HFF-Myc (cell line): ENCODE data around the gene OSGEPL1.

ENCODE experiments used
- DNase-seq: peaks from one replicate; pipeline ENCODE4 v3.0.0-alpha.2; 2011; ENCODE audit warnings: low read depth; ENCODE audit errors: extremely low read depth
- H3K4me3 ChIP-seq: replicated peaks from 2 replicates; pipeline ENCODE4 v1.5.1; 2011; ENCODE audit warnings: low read depth, mild to moderate bottlenecking, control low read depth, low read length
- TF ChIP-seq, protein P1 (sequence below): IDR thresholded peaks from 2 replicates; pipeline ENCODE4 v1.5.1; 2012; ENCODE audit warnings: mild to moderate bottlenecking, low read depth, low read length, control low read depth; ENCODE audit errors: missing control alignments

Gene OSGEPL1

DNA sequence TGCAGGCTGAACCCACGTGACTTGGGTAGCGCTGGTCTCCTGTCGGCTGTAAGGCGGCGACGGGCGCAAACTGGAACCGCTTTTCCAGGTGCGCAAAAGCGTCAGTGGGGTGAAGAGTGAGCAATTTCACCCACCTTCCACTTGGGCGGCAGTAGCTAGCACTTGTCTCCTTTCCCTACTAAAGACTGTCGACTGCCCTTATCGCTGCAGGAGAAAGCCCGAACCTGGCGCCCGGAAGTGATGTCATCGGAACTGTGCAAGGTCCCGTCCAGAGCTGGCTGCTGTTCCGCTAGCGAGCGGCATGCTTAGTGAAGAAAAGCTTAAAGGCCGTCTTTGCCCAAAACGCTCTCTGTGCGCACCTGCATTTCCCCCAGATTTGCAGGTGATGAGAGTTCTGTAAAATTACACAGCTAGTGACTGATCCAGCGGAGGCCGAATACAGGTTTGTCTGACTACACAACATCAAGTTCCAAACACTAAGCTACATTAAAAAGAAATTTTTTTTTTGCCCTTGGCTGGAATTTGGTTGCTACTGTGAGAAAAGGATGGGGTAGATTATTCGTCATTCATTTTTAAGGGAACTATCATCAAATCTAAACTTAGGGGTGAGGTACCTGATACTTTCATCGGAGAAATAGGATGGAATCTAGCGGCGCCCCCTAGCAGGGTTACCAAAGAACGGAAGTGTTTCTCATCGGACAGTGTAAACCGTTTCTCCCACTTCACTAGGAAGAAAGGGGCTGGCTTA lies at the start of gene OSGEPL1:
Gene OSGEPL1, minus strand, starts transcription at position 242 of the 748 bp plus-strand sequence. CDS start 1,152 bp downstream, outside the sequence.
- peak within 1 kb of the TSS; percentile 87 for H3K4me3 ChIP-seq
- peak; percentile 84 for DNase-seq
- TF ChIP-seq, protein P1, sequence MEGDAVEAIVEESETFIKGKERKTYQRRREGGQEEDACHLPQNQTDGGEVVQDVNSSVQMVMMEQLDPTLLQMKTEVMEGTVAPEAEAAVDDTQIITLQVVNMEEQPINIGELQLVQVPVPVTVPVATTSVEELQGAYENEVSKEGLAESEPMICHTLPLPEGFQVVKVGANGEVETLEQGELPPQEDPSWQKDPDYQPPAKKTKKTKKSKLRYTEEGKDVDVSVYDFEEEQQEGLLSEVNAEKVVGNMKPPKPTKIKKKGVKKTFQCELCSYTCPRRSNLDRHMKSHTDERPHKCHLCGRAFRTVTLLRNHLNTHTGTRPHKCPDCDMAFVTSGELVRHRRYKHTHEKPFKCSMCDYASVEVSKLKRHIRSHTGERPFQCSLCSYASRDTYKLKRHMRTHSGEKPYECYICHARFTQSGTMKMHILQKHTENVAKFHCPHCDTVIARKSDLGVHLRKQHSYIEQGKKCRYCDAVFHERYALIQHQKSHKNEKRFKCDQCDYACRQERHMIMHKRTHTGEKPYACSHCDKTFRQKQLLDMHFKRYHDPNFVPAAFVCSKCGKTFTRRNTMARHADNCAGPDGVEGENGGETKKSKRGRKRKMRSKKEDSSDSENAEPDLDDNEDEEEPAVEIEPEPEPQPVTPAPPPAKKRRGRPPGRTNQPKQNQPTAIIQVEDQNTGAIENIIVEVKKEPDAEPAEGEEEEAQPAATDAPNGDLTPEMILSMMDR: peak; percentile 66

GRCh38 chr2:189803431-189803830 lies 40.8 kb upstream of the OSGEPL1 start:
- no peak for DNase-seq
- no peak overlapping the region for H3K4me3 ChIP-seq
- TF ChIP-seq, protein P1: no peak

GRCh38 chr2:189802396-189802912 lies 39.9 kb upstream of the OSGEPL1 start:
- TF ChIP-seq, protein P1: no peak
- DNase-seq: no peak
- H3K4me3 ChIP-seq: no peak overlapping the region

GRCh38 chr2:189799531-189799930 lies 36.9 kb upstream of the OSGEPL1 start:
- no peak for DNase-seq
- TF ChIP-seq, protein P1: no peak
- H3K4me3 ChIP-seq: no peak overlapping the region

DNA sequence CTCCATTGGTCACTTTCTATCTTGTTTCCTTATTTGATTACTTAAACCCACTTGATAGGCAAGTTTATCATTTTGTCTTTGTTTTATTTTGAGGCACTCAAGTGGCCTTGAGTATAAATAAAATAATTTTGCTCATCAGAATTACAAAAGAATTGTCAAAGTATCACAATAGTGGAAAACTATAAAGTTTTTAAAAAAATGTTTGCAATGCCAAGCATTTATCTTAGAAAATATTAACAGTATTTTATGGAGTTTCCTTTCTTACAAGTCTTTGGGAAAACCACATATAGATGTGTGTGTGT lies 36.4 kb upstream of the OSGEPL1 start:
- TF ChIP-seq, protein P1: no peak
- no peak for DNase-seq
- H3K4me3 ChIP-seq: no peak overlapping the region

- TF ChIP-seq, protein P1: peak; percentile 29
- no peak for DNase-seq
- no peak overlapping the region for H3K4me3 ChIP-seq
These were observed 35.9 kb upstream of the OSGEPL1 start for GRCh38 chr2:189798312-189799029.
